Tibial nerve (tissue), 4 donors: Measurements from ENCODE around the gene ZNF230.

Experiments
- EP300 ChIP-seq, 2 donors: sonication (generic); formaldehyde crosslinking; IDR thresholded peaks; one replicate each; pipeline ENCODE4 v1.6.1; 2017; ENCODE audit warnings: antibody characterized with exemption in 2 of 2, mild to moderate bottlenecking in 1 of 2
- POLR2A ChIP-seq, 2 donors: fragments of 450-650 bp; IDR thresholded peaks; one replicate each; pipeline ENCODE4 v1.6.1; 2017; ENCODE audit warnings: antibody characterized with exemption in 2 of 2, mild to moderate bottlenecking in 2 of 2, moderate library complexity in 2 of 2
- TF ChIP-seq, protein P1 (sequence below), 5 experiments: fragments of 200-600 bp in 3 of 5; fragments of 450-650 bp in 2 of 5; sonication (generic) in 3 of 5; IDR thresholded peaks; one replicate each; pipeline ENCODE4 v1.5.1; 2016 to 2019; ENCODE audit warnings: antibody characterized with exemption in 5 of 5, mild to moderate bottlenecking in 3 of 5, moderate library complexity in 2 of 5

DNA sequence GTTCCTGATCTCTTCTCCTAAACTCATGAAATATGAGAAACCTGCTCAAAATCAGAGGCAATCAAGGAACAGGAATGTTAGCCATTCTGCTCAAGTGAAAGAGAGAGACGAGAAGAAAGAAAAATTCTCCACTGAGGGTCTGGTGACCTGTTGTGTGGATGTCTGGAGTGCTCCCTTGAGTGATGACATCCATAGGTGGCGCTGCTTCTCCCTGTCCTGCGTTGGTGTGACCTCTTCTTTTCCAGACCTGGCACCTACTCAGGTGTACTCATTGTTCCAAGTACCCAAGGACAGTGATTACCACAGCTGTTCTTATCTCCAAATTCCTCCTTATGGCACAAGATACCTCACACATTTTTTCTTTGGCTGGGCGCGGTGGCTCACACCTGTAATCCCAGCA, 53.1 kb downstream of the ZNF230 start:
- TF ChIP-seq, protein P1, sequence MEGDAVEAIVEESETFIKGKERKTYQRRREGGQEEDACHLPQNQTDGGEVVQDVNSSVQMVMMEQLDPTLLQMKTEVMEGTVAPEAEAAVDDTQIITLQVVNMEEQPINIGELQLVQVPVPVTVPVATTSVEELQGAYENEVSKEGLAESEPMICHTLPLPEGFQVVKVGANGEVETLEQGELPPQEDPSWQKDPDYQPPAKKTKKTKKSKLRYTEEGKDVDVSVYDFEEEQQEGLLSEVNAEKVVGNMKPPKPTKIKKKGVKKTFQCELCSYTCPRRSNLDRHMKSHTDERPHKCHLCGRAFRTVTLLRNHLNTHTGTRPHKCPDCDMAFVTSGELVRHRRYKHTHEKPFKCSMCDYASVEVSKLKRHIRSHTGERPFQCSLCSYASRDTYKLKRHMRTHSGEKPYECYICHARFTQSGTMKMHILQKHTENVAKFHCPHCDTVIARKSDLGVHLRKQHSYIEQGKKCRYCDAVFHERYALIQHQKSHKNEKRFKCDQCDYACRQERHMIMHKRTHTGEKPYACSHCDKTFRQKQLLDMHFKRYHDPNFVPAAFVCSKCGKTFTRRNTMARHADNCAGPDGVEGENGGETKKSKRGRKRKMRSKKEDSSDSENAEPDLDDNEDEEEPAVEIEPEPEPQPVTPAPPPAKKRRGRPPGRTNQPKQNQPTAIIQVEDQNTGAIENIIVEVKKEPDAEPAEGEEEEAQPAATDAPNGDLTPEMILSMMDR (IDR thresholded peaks at IDR 0.05), result no peak
- TF ChIP-seq EP300 (IDR thresholded peaks at IDR 0.05), result no peak
- TF ChIP-seq POLR2A (IDR thresholded peaks at IDR 0.05), result no peak
